Fibroblast of skin of left biceps (primary cell): ENCODE results near the gene MLX.
"Not testable (repeated sequence)": the region's sequence is repeated elsewhere in the genome, so short reads cannot be mapped to it uniquely, and the experiment has no call there.

Source experiments
- DNase-seq, 2 experiments: peaks; one replicate each; pipeline ENCODE4 v3.0.0-alpha.2; 2013; ENCODE audit warnings: low read depth in 2 of 2

Gene MLX

GRCh38 chr17:42621987-42622386, 55.1 kb downstream of the MLX start:
- DNase-seq = not testable (repeated sequence)
